NCI-H2029 treated with DMSO at 0.1 percent for 48 hours (cell line): ENCODE measurements around the gene NFYC.

Experiments used
- DNase-seq: peaks from one replicate; lab custom pipeline; 2025; lab: John Stamatoyannopoulos, UW

Gene NFYC

DNA sequence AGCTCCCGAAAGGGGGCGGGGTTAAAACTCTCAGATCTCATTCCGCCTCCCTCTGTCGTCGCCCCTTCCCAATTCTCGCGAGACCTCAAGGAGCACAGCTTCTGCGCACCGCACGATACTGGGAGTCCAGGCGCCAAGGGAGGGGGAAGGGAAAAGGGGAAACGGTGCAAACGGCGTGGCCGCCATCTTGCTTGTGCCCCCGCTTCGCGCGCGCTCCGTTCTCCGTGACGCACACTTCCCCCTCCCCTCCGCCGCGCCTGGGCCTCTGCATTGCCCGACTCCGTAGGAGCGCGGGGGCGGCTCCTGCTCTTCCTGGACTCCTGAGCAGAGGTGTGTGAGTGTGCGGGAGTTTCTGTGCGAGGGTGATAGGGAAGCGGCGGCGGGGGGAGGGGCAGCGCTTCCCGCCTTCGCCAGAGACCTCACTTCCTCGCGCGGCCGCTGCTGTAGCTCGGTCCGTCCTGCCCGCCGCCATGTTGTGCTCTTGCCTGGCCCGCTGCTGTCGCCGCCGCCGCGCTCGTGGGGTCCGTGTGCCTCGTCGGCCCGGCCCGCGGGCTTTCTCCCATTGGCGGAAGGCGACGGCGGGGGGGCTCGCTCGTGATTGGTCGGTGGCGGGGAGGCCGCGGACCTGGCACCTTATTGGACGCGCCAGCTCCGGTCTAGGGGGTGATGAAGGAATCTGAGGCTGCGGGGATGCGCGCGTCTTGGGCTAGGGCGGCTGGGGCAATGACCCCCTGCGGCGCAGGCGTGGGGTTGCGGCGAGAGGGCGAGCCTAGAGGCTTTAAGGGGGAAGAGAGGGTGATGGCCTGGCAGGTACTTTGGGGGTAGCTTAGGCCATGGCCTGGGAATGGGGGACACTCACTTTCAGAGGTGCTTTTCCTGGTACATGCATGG, at the start of gene NFYC:
NFYC (plus strand) TSS at position 167 of the 891 bp plus-strand sequence. CDS start 47,140 bp downstream, outside the sequence.
- DNase-seq, result peak; percentile 100

- DNase-seq, result no peak
These were observed 46.3 kb upstream of the NFYC start for GRCh38 chr1:40645118-40645680.

GRCh38 chr1:40646315-40646714, 45.2 kb upstream of the NFYC start:
- no peak for DNase-seq

- DNase-seq, result no peak
These were observed 43.3 kb upstream of the NFYC start for GRCh38 chr1:40648200-40648599.

DNA sequence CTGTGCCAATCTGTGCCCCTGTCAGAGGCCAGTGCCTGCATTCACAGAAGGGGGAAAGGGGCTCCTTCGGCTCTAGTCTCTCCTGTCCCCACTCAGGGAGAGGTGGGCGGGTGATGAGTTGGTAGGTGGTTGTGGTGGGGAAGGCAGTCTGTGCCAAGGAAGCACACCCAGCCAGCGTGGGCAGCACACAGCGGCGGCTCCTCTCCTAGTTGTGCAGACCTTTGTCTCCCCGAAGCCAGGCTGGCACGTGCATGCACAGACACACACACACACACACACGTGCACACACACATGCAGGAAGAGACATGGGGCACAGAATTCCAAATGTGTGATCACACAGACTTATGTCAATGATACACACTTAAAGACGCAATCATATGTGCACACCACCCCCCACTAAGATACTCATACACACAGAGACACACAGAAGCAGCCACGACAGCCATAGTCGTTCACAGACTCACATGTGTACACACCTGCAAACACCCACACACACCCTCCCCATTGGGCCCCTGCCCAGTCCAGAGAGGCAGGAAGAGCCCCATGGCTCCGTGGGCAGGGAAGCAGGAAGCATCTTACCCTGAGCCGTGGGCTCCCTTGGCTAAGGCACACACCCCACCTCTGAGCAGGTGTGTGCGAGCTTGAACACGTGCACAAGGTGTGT, 42.4 kb upstream of the NFYC start:
- DNase-seq, result peak; percentile 89

DNA sequence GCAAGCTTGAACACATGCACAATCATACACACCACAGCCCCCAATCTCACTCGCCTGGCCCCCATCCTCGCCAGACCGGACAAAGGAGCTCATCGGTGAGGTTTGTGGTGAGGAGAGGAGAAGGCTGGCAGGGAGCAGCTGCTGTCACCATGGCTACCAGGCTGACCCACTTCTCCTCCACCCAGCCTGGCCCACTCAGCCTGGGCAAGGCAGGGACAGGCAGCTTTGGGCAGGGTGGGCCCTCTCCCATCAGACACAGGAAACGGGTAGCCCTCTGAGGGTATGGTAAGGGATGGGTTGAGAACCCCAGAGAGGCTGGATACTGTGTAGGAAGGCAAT, 41.9 kb upstream of the NFYC start:
- peak; percentile 84 for DNase-seq

DNA sequence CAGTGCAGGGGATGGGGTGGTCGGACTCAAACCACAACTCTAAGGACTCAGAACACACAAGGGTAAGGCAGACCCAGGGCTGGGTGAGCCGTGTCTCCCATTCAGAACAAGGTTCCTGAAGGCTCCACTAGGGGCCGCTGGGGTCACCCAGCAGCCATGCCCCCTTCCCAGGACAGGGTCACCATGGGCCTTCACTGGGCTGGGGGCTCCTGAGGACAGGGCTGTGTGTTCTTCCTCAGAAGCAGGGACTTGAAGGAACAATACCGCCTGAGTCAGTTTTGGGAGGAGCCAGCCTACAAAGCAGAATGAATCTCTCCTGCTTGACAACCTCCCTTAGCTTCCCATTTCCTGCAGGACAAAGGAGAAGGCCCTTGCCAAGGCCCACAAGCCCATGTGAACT, 41.4 kb upstream of the NFYC start:
- DNase-seq, result no peak

- DNase-seq, result peak; percentile 99
These were observed 40.2 kb upstream of the NFYC start for GRCh38 chr1:40651138-40651857.

DNA sequence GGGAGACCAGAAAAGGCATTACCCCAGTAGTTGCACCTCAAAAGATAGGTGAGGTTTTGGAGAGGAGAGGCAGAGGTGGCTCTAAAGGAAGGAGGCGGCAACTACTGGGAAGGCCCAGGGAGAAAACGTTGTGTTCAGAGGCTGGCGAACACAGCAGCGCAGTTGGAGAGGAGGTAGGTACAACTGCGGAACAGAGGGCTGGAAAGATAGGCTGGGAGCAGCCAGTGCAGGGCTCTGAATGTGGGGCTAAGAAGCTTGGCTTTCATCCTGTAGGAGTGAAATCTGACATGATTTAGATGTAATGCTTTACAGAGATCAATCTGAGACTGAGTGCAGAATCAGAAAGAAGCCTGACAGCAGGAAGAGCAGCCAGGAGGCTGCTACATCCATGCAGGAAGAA, 39.0 kb upstream of the NFYC start:
- no peak for DNase-seq

DNA sequence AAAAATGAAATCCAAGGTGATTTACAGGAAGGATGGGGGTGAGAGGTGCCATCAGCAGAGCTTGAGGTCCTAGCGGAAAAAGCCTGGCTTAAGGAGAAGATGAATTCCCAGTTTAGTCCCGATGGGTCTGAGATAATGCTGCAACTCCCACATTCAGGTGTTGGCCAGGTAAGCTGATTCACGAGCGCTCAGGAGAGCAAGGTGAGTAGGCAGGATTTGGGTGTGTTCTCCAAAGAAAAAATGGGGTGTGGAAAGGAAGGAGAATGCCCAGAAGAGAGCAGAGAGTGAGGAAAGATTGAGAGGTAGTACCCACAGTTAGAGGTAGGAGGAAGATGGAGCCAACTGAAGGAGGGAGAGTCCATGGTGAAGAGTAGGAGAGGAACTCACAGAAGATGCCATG, 38.5 kb upstream of the NFYC start:
- no peak for DNase-seq

- no peak for DNase-seq
These were observed 37.5 kb upstream of the NFYC start for GRCh38 chr1:40653851-40654537.

DNA sequence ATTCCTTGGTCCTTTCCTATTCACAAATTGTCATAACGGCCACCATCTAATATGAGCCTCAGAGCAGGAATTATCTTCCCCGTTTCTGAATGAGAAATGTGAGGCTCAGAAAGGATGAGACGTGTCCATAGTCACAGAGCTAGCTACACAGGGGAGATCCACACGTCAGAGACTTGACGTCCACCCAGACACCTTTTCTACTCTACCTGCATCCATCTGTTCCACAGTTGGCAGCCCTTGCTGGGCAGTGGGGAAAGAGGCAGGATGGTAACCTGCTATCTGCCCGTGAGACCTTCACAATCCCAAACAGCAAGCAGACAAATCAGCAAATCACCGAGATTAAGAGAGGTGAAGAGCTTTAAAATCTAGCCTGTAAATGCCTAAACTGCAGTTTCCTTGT, 34.5 kb upstream of the NFYC start:
- DNase-seq, result no peak

DNA sequence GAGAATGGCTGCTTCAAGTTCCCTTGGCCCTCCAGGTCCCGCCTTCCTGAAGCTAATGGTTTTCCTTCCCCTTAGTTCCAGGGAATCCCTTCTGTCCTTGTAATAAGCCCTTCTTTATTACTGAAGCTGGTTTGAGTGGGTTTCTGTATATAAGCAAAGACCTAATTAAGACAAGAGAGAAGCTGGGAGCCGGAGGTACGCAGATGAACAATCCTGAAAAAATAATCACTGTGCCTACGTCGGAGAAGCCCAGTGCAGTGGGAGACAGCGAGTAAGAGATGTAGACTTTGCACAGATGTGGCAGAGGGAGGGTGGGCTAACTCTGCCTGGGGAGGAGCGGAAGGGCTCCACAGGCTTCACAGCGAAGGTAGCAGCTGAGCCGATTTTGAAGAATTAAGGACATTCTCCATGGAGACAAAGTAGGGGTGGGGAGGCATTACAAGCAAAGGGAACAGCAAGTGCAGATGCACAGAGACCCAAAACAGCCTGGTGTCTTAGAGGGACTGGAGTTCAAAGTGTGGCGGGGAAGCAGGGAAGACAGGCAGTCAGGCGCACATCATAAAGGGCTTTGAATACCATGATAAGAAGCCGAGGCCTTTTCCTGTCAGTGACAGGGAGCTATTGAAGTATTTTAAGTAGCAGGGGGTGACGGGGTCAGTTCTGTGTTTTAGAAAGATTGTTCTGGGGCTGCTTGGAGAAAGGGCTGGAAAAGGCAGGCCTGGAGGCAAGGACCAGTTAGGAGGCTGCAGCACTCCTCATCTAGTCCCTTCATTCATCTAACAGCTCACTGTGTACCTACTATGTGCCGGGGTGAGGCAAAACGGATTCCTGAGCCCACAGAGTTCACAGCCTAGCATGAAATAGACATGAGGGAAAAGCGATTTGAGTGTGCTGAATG, 32.5 kb upstream of the NFYC start:
- no peak for DNase-seq

DNA sequence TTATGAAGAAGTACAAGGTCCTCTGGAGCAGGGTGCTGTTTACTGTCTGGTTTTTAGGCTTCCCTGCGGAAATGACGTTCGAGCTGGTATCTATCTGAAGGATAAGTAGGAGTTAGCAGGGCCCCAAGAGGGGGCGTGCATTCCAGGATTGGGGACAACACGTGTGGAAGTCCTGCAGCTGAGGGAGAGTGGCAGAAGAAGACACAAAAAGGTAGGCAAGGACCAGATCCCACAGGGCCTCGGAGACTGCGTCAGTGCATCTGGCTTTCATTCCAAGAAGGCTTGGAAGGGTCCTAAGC, 31.9 kb upstream of the NFYC start:
- no peak for DNase-seq

DNA sequence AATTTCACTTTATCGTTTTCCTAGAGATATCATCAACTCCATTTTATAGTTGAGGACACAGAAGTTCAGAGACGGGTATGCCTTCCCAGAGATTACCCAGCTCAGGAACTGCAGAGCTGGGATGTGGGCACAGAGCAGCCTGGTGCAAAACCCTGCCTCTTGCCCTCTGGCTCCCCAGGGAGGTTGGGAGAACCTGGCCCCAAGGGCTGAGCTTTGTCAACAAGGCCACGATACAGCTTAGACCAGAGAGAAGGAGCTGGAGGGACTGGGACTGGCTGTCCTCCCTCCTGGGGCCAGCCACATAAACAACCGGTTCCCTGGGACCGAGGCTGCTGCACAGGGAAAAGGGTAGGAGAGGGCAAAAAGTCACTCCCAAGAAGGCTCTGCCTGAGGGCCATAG, 29.8 kb upstream of the NFYC start:
- DNase-seq, result no peak

- DNase-seq, result no peak
These were observed 29.4 kb upstream of the NFYC start for GRCh38 chr1:40662151-40662550.

GRCh38 chr1:40662864-40663263, 28.6 kb upstream of the NFYC start:
- no peak for DNase-seq

DNA sequence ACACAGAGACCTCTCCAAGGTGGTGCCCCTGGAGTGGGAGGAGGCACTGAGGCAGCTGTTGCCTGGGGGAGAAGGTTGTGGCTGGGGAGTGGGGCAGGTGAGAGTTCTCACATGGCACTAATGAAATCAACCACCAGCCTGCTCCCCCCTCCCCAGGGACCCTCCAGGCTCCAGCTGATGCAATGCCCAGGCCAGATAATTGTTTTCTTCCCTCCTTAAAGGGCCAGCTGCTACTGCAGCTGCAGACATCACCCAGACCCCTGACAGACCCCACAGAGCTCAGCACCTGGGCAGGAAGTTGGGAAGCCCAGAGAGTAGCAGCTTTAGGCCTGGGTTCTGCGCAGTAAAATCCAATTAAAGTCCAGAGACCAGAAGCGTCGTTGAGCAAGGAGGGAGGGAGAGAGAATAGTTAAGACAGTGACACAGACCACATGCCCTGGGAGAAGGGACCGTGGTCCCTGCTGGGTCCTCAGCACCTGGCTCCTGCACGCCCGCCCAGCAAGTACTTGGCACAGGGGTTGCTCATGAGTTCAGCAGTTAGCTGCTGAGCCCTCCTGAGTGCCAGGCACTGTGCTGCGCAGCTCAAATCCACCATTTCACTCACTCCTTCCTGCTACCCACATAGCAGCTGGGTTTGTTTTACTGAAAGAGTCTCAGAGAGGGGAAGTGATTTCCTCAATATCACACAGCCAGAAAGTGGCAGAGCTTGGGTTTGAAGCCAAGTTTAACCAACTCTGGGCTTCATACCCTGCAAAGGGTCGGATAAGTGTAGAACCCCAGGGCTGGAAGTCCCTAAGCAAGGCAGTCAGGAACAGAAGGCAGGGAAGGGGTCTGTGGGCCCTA, 28.0 kb upstream of the NFYC start:
- no peak for DNase-seq

GRCh38 chr1:40664167-40664537, 27.4 kb upstream of the NFYC start:
- no peak for DNase-seq

DNA sequence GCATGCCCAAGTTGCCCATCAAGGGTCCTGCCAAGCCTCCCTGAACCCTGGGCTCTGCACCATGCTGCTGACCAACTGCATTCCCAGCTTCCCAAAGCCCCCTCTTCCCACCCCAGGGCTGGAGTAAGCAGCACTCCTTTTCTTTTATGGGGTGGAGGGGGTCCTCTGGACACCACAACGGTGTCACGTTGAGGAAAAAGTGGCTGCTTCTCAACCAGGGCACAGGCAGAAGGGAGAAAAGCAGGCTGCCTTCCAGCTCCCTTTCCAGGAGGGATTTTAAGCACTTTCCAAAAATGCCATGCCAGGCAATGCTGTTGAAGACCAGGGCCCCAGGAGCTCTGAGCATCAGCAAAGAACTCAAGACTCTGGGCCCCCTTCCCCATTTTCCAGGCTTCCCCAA, 26.7 kb upstream of the NFYC start:
- no peak for DNase-seq
